PC-9 (cell line): Measurements from ENCODE around the gene DSTN.

Experiments
- EZH2 ChIP-seq: fragments of 200-600 bp; sonication (generic); IDR thresholded peaks from 2 replicates; pipeline ENCODE4 v1.8.0; 2017; ENCODE audit warnings: antibody characterized with exemption, low read depth
- TF ChIP-seq, protein P1 (sequence below): fragments of 200-600 bp; sonication (generic); conservative IDR thresholded peaks from 2 replicates; pipeline ENCODE4 v1.6.1; 2017; ENCODE audit warnings: mixed run types, antibody characterized with exemption, mild to moderate bottlenecking, moderate library complexity

- TF ChIP-seq, protein P1, sequence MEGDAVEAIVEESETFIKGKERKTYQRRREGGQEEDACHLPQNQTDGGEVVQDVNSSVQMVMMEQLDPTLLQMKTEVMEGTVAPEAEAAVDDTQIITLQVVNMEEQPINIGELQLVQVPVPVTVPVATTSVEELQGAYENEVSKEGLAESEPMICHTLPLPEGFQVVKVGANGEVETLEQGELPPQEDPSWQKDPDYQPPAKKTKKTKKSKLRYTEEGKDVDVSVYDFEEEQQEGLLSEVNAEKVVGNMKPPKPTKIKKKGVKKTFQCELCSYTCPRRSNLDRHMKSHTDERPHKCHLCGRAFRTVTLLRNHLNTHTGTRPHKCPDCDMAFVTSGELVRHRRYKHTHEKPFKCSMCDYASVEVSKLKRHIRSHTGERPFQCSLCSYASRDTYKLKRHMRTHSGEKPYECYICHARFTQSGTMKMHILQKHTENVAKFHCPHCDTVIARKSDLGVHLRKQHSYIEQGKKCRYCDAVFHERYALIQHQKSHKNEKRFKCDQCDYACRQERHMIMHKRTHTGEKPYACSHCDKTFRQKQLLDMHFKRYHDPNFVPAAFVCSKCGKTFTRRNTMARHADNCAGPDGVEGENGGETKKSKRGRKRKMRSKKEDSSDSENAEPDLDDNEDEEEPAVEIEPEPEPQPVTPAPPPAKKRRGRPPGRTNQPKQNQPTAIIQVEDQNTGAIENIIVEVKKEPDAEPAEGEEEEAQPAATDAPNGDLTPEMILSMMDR, result no peak
- no peak for TF ChIP-seq EZH2
Observed at GRCh38 chr20:17530716-17531664, 38.9 kb upstream of the DSTN start, which contains the start of gene BFSP1.
